ENCODE data around the gene RAF1.
"Not testable (repeated sequence)": the region's sequence is repeated elsewhere in the genome, so short reads cannot be mapped to it uniquely, and the experiment has no call there.

RAF1 gene

DNA sequence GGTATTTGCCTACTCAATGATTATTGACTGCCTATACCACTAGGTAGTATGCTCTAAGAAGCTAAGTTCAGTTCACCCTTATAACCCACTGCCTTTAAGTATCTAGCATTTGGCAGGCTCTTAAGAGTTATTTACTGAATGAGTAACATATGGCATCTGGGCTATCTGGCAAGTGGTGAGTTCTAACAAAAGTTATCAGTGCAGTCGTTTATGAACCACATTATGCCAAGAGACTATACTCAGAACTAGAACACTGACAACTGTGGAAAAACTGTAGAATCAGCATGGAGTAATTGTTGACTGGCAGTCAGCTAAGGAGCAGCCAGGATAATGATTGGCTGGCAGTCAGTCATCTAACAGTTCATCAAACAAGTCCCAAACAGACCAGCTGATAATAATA lies 25.8 kb downstream of the RAF1 start:
- DNase-seq (ENCODE audit: low spot score), result no peak

DNA sequence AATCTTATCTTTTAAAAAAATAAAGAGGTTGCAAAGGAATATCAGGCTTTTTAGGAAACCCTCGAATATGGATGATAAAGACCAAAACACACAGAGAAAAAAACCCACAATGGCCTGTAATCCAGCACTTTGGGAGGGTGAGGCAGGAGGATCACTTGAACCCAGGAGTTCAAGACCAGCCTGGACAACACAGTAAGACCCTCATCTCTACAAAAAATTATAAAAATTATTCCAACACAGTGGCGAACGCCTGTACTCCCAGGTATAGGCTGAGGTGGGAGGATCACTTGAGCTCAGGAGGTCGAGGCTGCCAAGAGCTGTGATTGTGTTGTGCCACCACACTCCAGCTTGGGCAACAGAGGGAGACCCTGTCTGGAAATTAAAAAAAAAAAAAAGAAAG lies 30.8 kb downstream of the RAF1 start:
- DNase-seq (ENCODE audit: low spot score), result no peak

- DNase-seq (ENCODE audit: low spot score), result no peak
These were observed 31.4 kb downstream of the RAF1 start for GRCh38 chr3:12632523-12632922.

- not testable (repeated sequence) for DNase-seq (ENCODE audit: low spot score)
These were observed 33.1 kb downstream of the RAF1 start for GRCh38 chr3:12630843-12631242.

GRCh38 chr3:12630292-12630691 lies 33.6 kb downstream of the RAF1 start:
- no peak for DNase-seq (ENCODE audit: low spot score)

- no peak for DNase-seq (ENCODE audit: low spot score)
These were observed 34.4 kb downstream of the RAF1 start for GRCh38 chr3:12629560-12629959.

- DNase-seq (ENCODE audit: low spot score), result no peak
These were observed 35.1 kb downstream of the RAF1 start for GRCh38 chr3:12628813-12629212.

DNA sequence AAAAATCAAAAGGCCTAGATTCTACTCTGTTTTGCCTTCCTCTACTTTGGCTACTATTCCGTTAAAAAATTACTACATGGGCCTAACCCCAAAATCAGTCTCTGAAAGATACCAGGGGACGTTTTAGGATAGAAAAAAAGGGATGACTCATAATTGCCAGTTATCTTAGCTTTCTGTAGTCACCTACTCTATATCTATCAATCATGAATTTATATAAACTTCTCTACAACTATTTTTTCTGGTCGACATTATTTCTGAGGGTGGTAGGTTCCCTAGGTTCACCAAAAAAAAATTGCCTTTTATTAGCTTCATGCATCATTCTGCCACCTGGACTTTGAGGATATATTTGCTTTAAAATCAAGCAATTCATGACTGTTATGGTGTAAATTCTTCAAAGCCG lies 36.5 kb downstream of the RAF1 start:
- DNase-seq (ENCODE audit: low spot score), result no peak

- not testable (repeated sequence) for DNase-seq (ENCODE audit: low spot score)
These were observed 39.0 kb downstream of the RAF1 start for GRCh38 chr3:12624964-12625363.

- no peak for DNase-seq (ENCODE audit: low spot score)
These were observed 39.9 kb downstream of the RAF1 start for GRCh38 chr3:12624056-12624455.

DNA sequence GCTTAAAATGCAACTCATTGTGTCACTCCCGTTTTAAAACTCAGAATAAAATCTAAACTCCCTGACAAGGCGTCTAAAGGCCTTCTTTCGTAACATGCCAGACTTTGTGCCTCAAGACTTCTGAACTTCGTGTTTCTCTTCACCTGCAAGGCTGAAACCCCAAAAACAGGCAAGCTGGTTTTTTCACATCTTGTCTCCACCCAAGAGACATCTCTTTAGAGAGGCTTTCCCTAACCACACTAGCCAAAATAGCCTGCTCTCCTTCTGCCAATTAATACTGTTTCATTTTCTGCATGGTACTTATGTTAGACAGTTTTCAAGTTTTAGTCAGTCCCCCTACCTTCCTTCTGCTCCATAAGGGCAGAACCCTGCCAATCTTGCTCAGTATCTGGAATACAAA lies 41.6 kb downstream of the RAF1 start:
- DNase-seq (ENCODE audit: low spot score), result no peak

DNA sequence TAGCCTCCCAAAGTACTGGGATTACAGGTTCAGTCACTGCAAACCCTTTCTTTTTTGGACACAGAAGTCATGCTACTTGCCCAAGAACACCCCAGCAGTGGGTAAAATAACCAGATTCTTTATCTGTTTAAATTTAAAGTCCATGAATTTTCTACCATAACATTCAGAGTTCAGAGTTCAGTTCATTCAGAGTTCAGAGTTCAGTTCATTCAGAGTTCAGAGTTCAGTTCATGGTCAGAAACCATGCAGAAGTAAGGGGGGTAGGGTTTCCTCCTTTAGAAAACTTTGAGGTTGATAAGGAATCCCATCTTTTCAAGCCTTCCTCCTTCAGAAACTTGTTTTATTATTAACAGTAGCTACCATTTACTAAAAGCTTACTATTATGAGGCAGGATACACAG lies 43.2 kb downstream of the RAF1 start:
- no peak for DNase-seq (ENCODE audit: low spot score)

DNA sequence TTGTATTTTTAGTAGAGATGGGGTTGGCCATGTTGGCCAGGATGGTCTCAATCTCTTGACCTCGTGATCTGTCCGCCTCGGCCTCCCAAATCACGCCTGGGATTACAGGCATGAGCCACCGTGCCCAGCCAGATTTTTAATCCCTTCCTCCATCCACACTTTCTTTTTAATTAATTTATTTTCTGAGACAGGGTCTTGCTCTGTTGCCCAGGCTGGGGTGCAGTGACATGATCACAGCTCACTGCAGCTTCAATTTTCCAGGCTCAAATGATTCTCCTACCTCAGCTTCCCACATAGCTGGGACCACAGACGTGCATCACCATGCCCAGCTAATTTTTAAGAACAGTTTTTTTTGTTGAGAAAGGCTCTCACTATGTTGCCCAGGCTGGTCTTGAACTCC lies 43.6 kb downstream of the RAF1 start:
- no peak for DNase-seq (ENCODE audit: low spot score)

GRCh38 chr3:12618426-12618825 lies 45.5 kb downstream of the RAF1 start:
- no peak for DNase-seq (ENCODE audit: low spot score)

DNA sequence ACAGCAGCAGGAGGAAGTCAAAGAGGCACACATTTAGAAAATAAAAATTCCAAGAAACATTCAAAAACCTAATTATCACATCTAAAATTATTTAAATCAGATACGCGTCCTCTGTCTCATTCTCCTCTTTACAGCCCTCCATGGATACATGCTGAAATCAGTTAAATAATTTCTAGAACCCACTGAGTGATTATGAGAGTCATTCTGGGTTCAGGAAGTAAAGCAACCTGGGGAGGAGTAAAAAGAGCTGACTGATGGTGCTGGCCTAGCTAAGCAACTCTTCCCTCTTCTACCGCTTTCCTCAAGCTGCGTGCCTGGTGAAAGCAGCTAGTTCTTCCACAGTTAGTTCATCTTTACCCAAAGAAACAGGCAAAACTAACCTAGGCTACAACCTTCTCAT lies 48.7 kb downstream of the RAF1 start:
- no peak for DNase-seq (ENCODE audit: low spot score)

- no peak for DNase-seq (ENCODE audit: low spot score)
These were observed 50.7 kb downstream of the RAF1 start for GRCh38 chr3:12613250-12613649.

DNA sequence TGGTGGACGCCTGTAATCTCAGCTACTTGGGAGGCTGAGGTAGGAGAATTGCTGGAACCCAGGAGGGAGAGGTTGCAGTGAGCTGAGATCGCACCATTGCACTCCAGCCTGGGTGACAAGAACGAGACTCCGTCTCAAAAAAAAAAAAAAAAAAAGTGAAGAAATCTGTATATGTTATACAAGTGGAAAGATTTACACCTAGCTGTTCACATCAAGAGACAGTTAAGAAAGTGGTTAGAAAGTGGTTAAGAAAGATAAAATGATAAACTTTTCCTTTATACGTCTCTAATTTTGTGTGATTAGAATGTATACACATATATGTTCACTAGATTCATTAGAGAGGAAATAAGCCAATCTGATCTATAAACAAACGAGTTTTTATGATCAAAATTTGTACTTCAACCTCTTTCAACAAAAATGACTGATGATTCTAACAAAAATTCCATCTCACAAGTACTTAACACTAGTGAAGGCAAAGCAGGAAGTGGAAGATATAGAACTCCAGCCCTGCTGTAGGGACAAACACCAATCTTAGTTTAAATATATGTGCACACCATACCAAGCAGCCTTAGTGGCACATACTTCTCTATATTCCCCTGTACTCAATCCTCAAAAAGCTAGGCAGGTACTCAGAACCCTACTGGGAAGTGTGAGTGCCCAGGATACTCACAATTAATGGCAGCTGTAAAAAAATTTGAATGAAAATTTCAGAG lies 51.2 kb downstream of the RAF1 start:
- no peak for DNase-seq (ENCODE audit: low spot score)

GRCh38 chr3:12611117-12611516 lies 52.8 kb downstream of the RAF1 start:
- DNase-seq (ENCODE audit: low spot score), result no peak

DNA sequence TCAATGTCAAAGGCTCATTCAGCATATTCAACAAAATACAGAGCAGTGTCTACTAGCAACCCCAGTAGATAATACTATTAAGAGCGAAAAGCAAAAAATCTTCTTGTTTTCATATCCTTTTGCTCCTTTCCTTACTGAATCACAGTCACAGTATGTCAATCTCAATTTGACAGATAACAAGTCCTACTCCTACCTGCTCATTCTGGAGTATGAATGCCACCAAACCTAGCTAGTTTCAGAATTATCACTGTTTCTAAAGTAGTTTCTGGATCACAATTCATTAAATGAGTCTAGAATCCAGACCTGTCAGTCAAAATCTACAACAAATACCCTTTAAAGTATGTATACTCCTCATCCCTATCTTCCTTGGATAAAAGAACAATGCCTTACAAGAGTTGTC lies 55.5 kb downstream of the RAF1 start:
- no peak for DNase-seq (ENCODE audit: low spot score)

- no peak for DNase-seq (ENCODE audit: low spot score)
These were observed 59.9 kb downstream of the RAF1 start for GRCh38 chr3:12603969-12604368.

DNA sequence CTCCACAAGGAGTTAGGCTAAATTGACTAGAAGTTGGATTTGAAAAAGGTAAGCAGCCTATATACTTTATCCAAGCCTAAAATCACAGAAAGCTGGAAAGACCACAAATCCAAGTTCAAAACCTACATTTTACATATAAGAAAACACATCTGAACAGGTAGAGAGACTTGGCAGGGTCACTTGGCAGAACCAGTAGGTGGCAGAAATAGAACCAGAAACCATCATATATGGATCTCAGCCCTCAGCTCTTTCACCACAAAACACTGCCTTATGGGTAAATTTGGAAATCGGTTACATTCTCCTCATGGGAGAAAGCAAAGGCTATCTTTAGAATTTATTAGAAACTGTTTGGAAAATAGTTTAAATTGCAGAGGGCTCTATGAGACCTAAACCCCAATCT lies 62.8 kb downstream of the RAF1 start:
- no peak for DNase-seq (ENCODE audit: low spot score)

DNA sequence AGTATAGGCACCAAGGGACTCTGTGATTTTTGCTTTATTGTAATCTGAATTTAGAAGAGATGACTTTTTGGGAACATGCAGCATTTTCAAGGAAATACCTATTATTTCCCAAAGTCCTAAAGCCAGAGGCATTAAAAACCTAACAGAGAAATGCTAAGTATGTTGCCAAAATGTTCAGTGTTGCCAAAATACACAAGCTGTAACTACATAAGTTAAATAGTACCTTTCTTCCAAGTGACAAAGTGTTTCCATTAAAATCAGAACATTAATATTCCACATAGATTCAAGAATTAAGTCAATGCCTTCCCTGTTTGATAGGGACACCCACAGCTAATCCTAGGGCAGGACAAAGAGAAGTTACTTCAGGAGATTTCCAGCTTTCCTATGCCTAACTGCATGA lies 65.0 kb downstream of the RAF1 start:
- no peak for DNase-seq (ENCODE audit: low spot score)

DNA sequence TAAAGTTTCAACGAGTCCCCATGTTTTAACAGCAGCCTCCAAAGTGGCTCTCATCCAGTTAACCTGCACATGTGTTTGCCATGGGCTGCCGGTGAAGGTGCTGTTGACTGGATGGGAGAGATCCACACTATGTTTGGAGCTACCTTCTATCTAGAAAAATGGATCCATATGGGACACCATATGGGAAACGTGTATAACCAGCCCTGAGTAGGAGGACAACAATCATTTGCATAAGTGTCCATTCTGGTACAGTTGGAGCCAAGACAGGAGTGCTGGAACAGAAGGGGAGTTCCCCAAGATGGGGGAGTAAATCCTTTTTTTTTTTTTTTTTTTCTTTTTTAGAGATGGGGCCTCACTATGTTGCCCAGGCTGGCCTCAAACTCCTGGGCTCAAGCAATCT lies 70.4 kb downstream of the RAF1 start:
- DNase-seq (ENCODE audit: low spot score), result no peak

DNA sequence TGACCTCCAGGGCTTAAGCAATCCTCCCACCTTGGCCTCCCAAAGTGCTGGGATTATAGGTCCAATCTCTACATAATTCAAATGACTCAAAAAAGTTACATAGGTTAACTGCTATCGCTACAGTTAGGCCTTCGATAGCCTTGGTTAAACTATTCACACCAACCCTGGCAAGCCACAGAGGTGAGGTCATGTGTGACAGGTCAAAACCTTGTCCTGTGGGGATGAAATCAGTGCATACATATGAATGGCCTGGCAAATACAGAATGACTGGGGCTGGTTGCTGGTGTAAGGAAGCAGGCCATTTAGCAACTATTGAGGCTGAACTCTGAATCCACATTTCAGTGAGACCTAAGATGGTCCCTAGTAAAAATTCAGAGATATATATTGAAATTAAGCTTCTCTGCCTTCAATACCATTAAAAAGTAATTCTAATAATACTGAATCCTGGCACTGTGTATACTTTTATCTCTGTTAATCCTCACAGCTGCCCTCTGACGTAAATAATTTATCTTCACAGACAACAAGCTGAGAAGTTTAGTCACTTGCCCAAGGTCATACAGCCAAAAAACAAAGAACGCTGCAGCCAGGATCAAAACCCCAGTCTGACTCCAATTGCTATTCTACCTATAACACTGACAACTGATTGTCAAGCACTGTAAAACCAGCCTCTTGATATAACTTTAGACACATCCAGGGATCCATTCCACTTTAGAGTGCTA lies 71.8 kb downstream of the RAF1 start:
- no peak for DNase-seq (ENCODE audit: low spot score)
